Globus pallidus (tissue), 1 donor: Measurements from ENCODE around the gene DNAH1.
"Not testable (repeated sequence)": the region's sequence is repeated elsewhere in the genome, so short reads cannot be mapped to it uniquely, and the experiment has no call there.

Experiments used
- DNase-seq: peaks from one replicate; pipeline ENCODE4 v3.0.0-alpha.2; 2015; ENCODE audit warnings: low spot score

DNAH1 gene

GRCh38 chr3:52333869-52334557, 17.9 kb downstream of the DNAH1 start:
- no peak for DNase-seq

GRCh38 chr3:52338131-52338530, 22.0 kb downstream of the DNAH1 start:
- DNase-seq = not testable (repeated sequence)

GRCh38 chr3:52339612-52340011, 23.5 kb downstream of the DNAH1 start:
- DNase-seq = peak; percentile 74

GRCh38 chr3:52341123-52341522, 25.0 kb downstream of the DNAH1 start:
- no peak for DNase-seq

GRCh38 chr3:52343946-52344600, 28.0 kb downstream of the DNAH1 start:
- DNase-seq = no peak

- DNase-seq = no peak
Measured at GRCh38 chr3:52345521-52346109, 29.5 kb downstream of the DNAH1 start.

GRCh38 chr3:52346623-52347530, 30.8 kb downstream of the DNAH1 start:
- DNase-seq = no peak

- no peak for DNase-seq
Measured at GRCh38 chr3:52347716-52348635, 31.9 kb downstream of the DNAH1 start.

- no peak for DNase-seq
Measured at GRCh38 chr3:52349131-52349530, 33.0 kb downstream of the DNAH1 start.

- no peak for DNase-seq
Measured at GRCh38 chr3:52349611-52350395, 33.7 kb downstream of the DNAH1 start.

- DNase-seq = no peak
Measured at GRCh38 chr3:52350416-52350815, 34.3 kb downstream of the DNAH1 start.

GRCh38 chr3:52350981-52351761, 35.1 kb downstream of the DNAH1 start:
- no peak for DNase-seq

GRCh38 chr3:52351762-52352368, 35.7 kb downstream of the DNAH1 start:
- no peak for DNase-seq

- no peak for DNase-seq
Measured at GRCh38 chr3:52352566-52352965, 36.4 kb downstream of the DNAH1 start.

GRCh38 chr3:52353291-52353855, 37.3 kb downstream of the DNAH1 start:
- DNase-seq = no peak

GRCh38 chr3:52354676-52355075, 38.6 kb downstream of the DNAH1 start:
- DNase-seq = no peak

- no peak for DNase-seq
Measured at GRCh38 chr3:52355526-52355925, 39.4 kb downstream of the DNAH1 start.

GRCh38 chr3:52356126-52356525, 40.0 kb downstream of the DNAH1 start:
- no peak for DNase-seq
